ENCODE measurements around the gene ANG. TPM values are rescaled to one million over a fixed set of nuclear protein-coding genes. Genes with fewer than 3 reads are reported as not detected.
"Not testable (repeated sequence)": the region's sequence is repeated elsewhere in the genome, so short reads cannot be mapped to it uniquely, and the experiment has no call there.

ANG gene
- total RNA-seq, 2 experiments from 2014 or later: 0.83 to 1.8 TPM

- Mint-ChIP-seq H3K36me3 (ENCODE audit: low read depth) (no peaks in the 10 kb centered on the region), H3K4me3 (no peak overlapping the region), H3K9me3 (ENCODE audit: low read depth) (no peaks in the 10 kb centered on the region), H3K4me1 (peaks cover 24% of the 10 kb centered on the region), H3K27me3 (peaks cover 39% of the 10 kb centered on the region), H3K27ac (no peak overlapping the region)
- CTCF ChIA-PET: interaction anchor here (0.6 to 3.7 kb wide), 9 partner anchors 17 to 313 kb away, joined by 3 to 31 read pairs (median 4); partner anchors contain the start of gene RNASE4
- intact Hi-C loops (cut with DNase I, micrococcal nuclease): no loop called here
- POLR2A ChIA-PET: interaction anchor here (0.6 to 0.7 kb wide), 2 partner anchors 35 to 52 kb away, joined by 3 read pairs; no protein-coding TSS in a partner anchor
- DNase-seq (no peak), ATAC-seq (no peak)
Measured at GRCh38 chr14:20658246-20658645, 30.3 kb upstream of the ANG start.

GRCh38 chr14:20659336-20659735 lies 29.2 kb upstream of the ANG start:
- H3K9me3 Mint-ChIP-seq (ENCODE audit: low read depth): no peaks in the 10 kb centered on the region
- DNase-seq: no peak
- H3K4me3 Mint-ChIP-seq: no peak overlapping the region
- POLR2A ChIA-PET: no interaction called here
- intact Hi-C loops (cut with DNase I, micrococcal nuclease): no loop called here
- CTCF ChIA-PET: interaction anchor here (1.0 to 3.7 kb wide), 2 partner anchors 22 to 32 kb away, joined by 3 to 31 read pairs; no protein-coding TSS in a partner anchor
- H3K27me3 Mint-ChIP-seq: peaks cover 30% of the 10 kb centered on the region
- no peaks in the 10 kb centered on the region for H3K36me3 Mint-ChIP-seq (ENCODE audit: low read depth)
- no peak for ATAC-seq
- no peak overlapping the region for H3K27ac Mint-ChIP-seq
- H3K4me1 Mint-ChIP-seq: peaks cover 22% of the 10 kb centered on the region

GRCh38 chr14:20659813-20660395 lies 28.7 kb upstream of the ANG start:
- H3K4me1 Mint-ChIP-seq: peaks cover 21% of the 10 kb centered on the region
- peaks cover 27% of the 10 kb centered on the region for H3K27me3 Mint-ChIP-seq
- ATAC-seq (no peak), DNase-seq (no peak)
- ChIA-PET POLR2A (no interaction called here), CTCF (interaction anchor here (1.0 to 3.7 kb wide), 2 partner anchors 22 to 32 kb away, joined by 3 to 31 read pairs; no protein-coding TSS in a partner anchor)
- intact Hi-C loops (cut with DNase I, micrococcal nuclease): no loop called here
- H3K27ac Mint-ChIP-seq: no peak overlapping the region
- no peak overlapping the region for H3K4me3 Mint-ChIP-seq
- no peaks in the 10 kb centered on the region for H3K36me3 Mint-ChIP-seq (ENCODE audit: low read depth)
- no peaks in the 10 kb centered on the region for H3K9me3 Mint-ChIP-seq (ENCODE audit: low read depth)

GRCh38 chr14:20661197-20661596 lies 27.4 kb upstream of the ANG start:
- ATAC-seq (no peak), DNase-seq (no peak)
- H3K27me3 Mint-ChIP-seq: peaks cover 15% of the 10 kb centered on the region
- ChIA-PET POLR2A (no interaction called here), CTCF (interaction anchor here (3.5 to 5.5 kb wide), 2 partner anchors 21 to 31 kb away, joined by 31 to 43 read pairs; no protein-coding TSS in a partner anchor)
- no peak overlapping the region for H3K27ac Mint-ChIP-seq
- intact Hi-C loops (cut with DNase I, micrococcal nuclease): no loop called here
- peaks cover 21% of the 10 kb centered on the region for H3K4me1 Mint-ChIP-seq
- no peak overlapping the region for H3K4me3 Mint-ChIP-seq
- no peaks in the 10 kb centered on the region for H3K36me3 Mint-ChIP-seq (ENCODE audit: low read depth)
- H3K9me3 Mint-ChIP-seq (ENCODE audit: low read depth): no peaks in the 10 kb centered on the region

GRCh38 chr14:20662968-20663732 lies 25.4 kb upstream of the ANG start:
- DNase-seq (peak; percentile 93), ATAC-seq (peak; percentile 88)
- H3K27me3 Mint-ChIP-seq: peaks cover 2% of the 10 kb centered on the region
- ChIA-PET POLR2A (interaction anchor here (1.4 kb wide), 1 partner anchor 21 kb away, joined by 3 read pairs; the partner anchor contains the start of gene RNASE4), CTCF (interaction anchor here (0.5 to 5.5 kb wide), 6 partner anchors 11 to 308 kb away, joined by 3 to 43 read pairs (median 5); no protein-coding TSS in a partner anchor)
- peak overlapping the region; percentile 40 for H3K27ac Mint-ChIP-seq
- intact Hi-C loops (cut with DNase I, micrococcal nuclease): loop anchor here (1.0 to 2.0 kb wide), 4 partner anchors 18 to 50 kb away; no protein-coding TSS in a partner anchor
- H3K4me1 Mint-ChIP-seq: peaks cover 22% of the 10 kb centered on the region
- H3K36me3 Mint-ChIP-seq (ENCODE audit: low read depth): no peaks in the 10 kb centered on the region
- peak overlapping the region; percentile 72 for H3K4me3 Mint-ChIP-seq
- H3K9me3 Mint-ChIP-seq (ENCODE audit: low read depth): no peaks in the 10 kb centered on the region

GRCh38 chr14:20666400-20666961 lies 22.1 kb upstream of the ANG start:
- H3K27me3 Mint-ChIP-seq, H3K27ac Mint-ChIP-seq: not testable (repeated sequence)

GRCh38 chr14:20667957-20668356 lies 20.6 kb upstream of the ANG start:
- H3K4me3 Mint-ChIP-seq: no peak overlapping the region
- CTCF ChIA-PET: interaction anchor here (0.7 to 3.3 kb wide), 4 partner anchors 11 to 331 kb away, joined by 3 to 17 read pairs (median 6); no protein-coding TSS in a partner anchor
- ATAC-seq (peak; percentile 73), DNase-seq (peak; percentile 44)
- H3K27me3 Mint-ChIP-seq: no peaks in the 10 kb centered on the region
- no peaks in the 10 kb centered on the region for H3K36me3 Mint-ChIP-seq (ENCODE audit: low read depth)
- H3K9me3 Mint-ChIP-seq (ENCODE audit: low read depth): no peaks in the 10 kb centered on the region
- H3K27ac Mint-ChIP-seq: peak overlapping the region; percentile 86
- POLR2A ChIA-PET: interaction anchor here (1.9 kb wide), 1 partner anchor 14 kb away, joined by 8 read pairs; no protein-coding TSS in a partner anchor
- H3K4me1 Mint-ChIP-seq: peaks cover 21% of the 10 kb centered on the region
- intact Hi-C loops (cut with DNase I, micrococcal nuclease): loop anchor here in 1 of 2 experiments (1.0 kb wide), 1 partner anchor 13 kb away; no protein-coding TSS in a partner anchor

More at GRCh38 chr14:20666400-20666961, 22.1 kb upstream of the ANG start:
- ATAC-seq; POLR2A ChIA-PET; DNase-seq; H3K4me3 Mint-ChIP-seq; intact Hi-C loops (cut with DNase I, micrococcal nuclease); H3K36me3 Mint-ChIP-seq (ENCODE audit: low read depth); H3K9me3 Mint-ChIP-seq (ENCODE audit: low read depth): not testable (repeated sequence)
- CTCF ChIA-PET: interaction anchor here (1.6 kb wide), 1 partner anchor 9 kb away, joined by 9 read pairs; no protein-coding TSS in a partner anchor
- peaks cover 30% of the 10 kb centered on the region for H3K4me1 Mint-ChIP-seq

- no peak overlapping the region for H3K27ac Mint-ChIP-seq
- CTCF ChIA-PET: interaction anchor here (0.8 to 3.3 kb wide), 4 partner anchors 10 to 353 kb away, joined by 3 to 17 read pairs (median 6); no protein-coding TSS in a partner anchor
- H3K9me3 Mint-ChIP-seq (ENCODE audit: low read depth): no peaks in the 10 kb centered on the region
Measured at GRCh38 chr14:20668969-20669368, 19.6 kb upstream of the ANG start.

GRCh38 chr14:20671597-20672283 lies 16.8 kb upstream of the ANG start:
- DNase-seq (no peak), ATAC-seq (no peak)
- ChIA-PET CTCF (interaction anchor here (1.6 kb wide), 1 partner anchor 10 kb away, joined by 4 read pairs; no protein-coding TSS in a partner anchor), POLR2A (no interaction called here)
- Mint-ChIP-seq H3K27me3 (no peaks in the 10 kb centered on the region), H3K36me3 (ENCODE audit: low read depth) (no peaks in the 10 kb centered on the region), H3K4me1 (peaks cover 22% of the 10 kb centered on the region), H3K4me3 (no peak overlapping the region), H3K27ac (no peak overlapping the region), H3K9me3 (ENCODE audit: low read depth) (no peaks in the 10 kb centered on the region)
- intact Hi-C loops (cut with DNase I, micrococcal nuclease): no loop called here

More at GRCh38 chr14:20668969-20669368, 19.6 kb upstream of the ANG start:
- POLR2A ChIA-PET: interaction anchor here (1.9 kb wide), 1 partner anchor 13 kb away, joined by 8 read pairs; no protein-coding TSS in a partner anchor
- DNase-seq: no peak
- no peaks in the 10 kb centered on the region for H3K36me3 Mint-ChIP-seq (ENCODE audit: low read depth)
- intact Hi-C loops (cut with DNase I, micrococcal nuclease): loop anchor here in 1 of 2 experiments (1.0 kb wide), 1 partner anchor 12 kb away; no protein-coding TSS in a partner anchor
- H3K4me1 Mint-ChIP-seq: peaks cover 15% of the 10 kb centered on the region
- no peak for ATAC-seq
- H3K27me3 Mint-ChIP-seq: no peaks in the 10 kb centered on the region
- no peak overlapping the region for H3K4me3 Mint-ChIP-seq

- DNase-seq (peak; percentile 34), ATAC-seq (peak; percentile 91)
- peak overlapping the region; percentile 47 for H3K27ac Mint-ChIP-seq
- no peaks in the 10 kb centered on the region for H3K36me3 Mint-ChIP-seq (ENCODE audit: low read depth)
- ChIA-PET CTCF (interaction anchor here (0.5 to 2.7 kb wide), 5 partner anchors 10 to 105 kb away, joined by 3 to 9 read pairs (median 4); no protein-coding TSS in a partner anchor), POLR2A (no interaction called here)
- intact Hi-C loops (cut with DNase I, micrococcal nuclease): no loop called here
- H3K4me3 Mint-ChIP-seq: no peak overlapping the region
- no peaks in the 10 kb centered on the region for H3K27me3 Mint-ChIP-seq
- H3K9me3 Mint-ChIP-seq (ENCODE audit: low read depth): no peaks in the 10 kb centered on the region
- peaks cover 13% of the 10 kb centered on the region for H3K4me1 Mint-ChIP-seq
Measured at GRCh38 chr14:20675669-20676068, 12.9 kb upstream of the ANG start.

Measured in activated CD4-positive, alpha-beta T cell treated with anti-CD3 and anti-CD28 coated beads for 36 hours (primary cell).